Natural killer cell (primary cell): ENCODE data around the gene RELT. TPM values are rescaled to one million over a fixed set of nuclear protein-coding genes. Genes with fewer than 3 reads are reported as not detected.

ENCODE experiments used
- ATAC-seq, 3 donors: fragments of 150-1000 bp in 2 of 3; fragments of 200-7000 bp in 1 of 3; cut with Tn5 transposase; 1 replicate in 1 of 3; 2 replicates in 2 of 3; pipeline ENCODE4 v1.10.0; 2021; ENCODE audit warnings: mild to moderate bottlenecking in 2 of 3, moderate library complexity in 2 of 3
- DNase-seq, 2 donors: peaks; one replicate each; pipeline versions ENCODE4 v3.0.0 to v3.0.0-alpha.2; 2013 to 2021; ENCODE audit warnings: mixed read lengths in 1 of 2
- H3K27ac ChIP-seq: one replicate; pipeline ENCODE4 v1.5.1; 2013; ENCODE audit warnings: mild to moderate bottlenecking, low read length
- H3K27me3 ChIP-seq: one replicate; pipeline ENCODE4 v1.6.1; 2013; ENCODE audit warnings: low read length; ENCODE audit not compliant: control insufficient read depth, insufficient read depth
- H3K36me3 ChIP-seq: one replicate; pipeline ENCODE4 v1.6.1; 2013; ENCODE audit warnings: low read length; ENCODE audit not compliant: control insufficient read depth, insufficient read depth
- H3K4me1 ChIP-seq: one replicate; pipeline ENCODE4 v1.6.1; 2013; ENCODE audit warnings: low read length; ENCODE audit not compliant: control insufficient read depth, insufficient read depth
- H3K4me3 ChIP-seq: one replicate; pipeline ENCODE4 v1.5.1; 2013; ENCODE audit warnings: low read length
- H3K9me3 ChIP-seq: one replicate; pipeline ENCODE4 v1.6.1; 2013; ENCODE audit warnings: low read length; ENCODE audit not compliant: control insufficient read depth, insufficient read depth
- H3K27ac Mint-ChIP-seq, 2 donors: one replicate each; pipeline ENCODE4 v1.8.0; 2022; ENCODE audit warnings: mild to moderate bottlenecking in 2 of 2, mixed read lengths in 2 of 2, moderate library complexity in 1 of 2
- H3K27me3 Mint-ChIP-seq, 2 donors: one replicate each; pipeline ENCODE4 v1.8.0; 2022; ENCODE audit warnings: low read depth in 2 of 2, mixed read lengths in 2 of 2
- H3K36me3 Mint-ChIP-seq: one replicate; pipeline ENCODE4 v1.8.0; 2022; ENCODE audit warnings: mixed read lengths
- H3K4me1 Mint-ChIP-seq, 2 donors: one replicate each; pipeline ENCODE4 v1.8.0; 2022; ENCODE audit warnings: mixed read lengths in 2 of 2
- H3K4me3 Mint-ChIP-seq: one replicate; pipeline ENCODE4 v1.8.0; 2022; ENCODE audit warnings: mild to moderate bottlenecking, moderate library complexity, mixed read lengths
- H3K9me3 Mint-ChIP-seq, 2 donors: one replicate each; pipeline ENCODE4 v1.8.0; 2022; ENCODE audit warnings: mixed read lengths in 2 of 2
- CTCF ChIP-seq: fragments of 200-600 bp; IDR thresholded peaks from one replicate; pipeline ENCODE4 v1.8.0; 2022; ENCODE audit warnings: antibody characterized with exemption
- WGBS: methylation state at CpG from one replicate; pipeline ENCODE4 v1.1.7; 2013; ENCODE audit warnings: missing lambda C conversion rate; ENCODE audit not compliant: insufficient coverage; 5-methylcytosine and 5-hydroxymethylcytosine counted together
- intact Hi-C: fragments of 100-400 bp; cut with micrococcal nuclease; formaldehyde crosslinking; loops from one replicate; pipeline ENCODE4 v1.14.2; 2022
- total RNA-seq, 4 donors: library from RNA; stranded (reverse); fragments of 120-200 nt in 1 of 4; gene quantifications; one replicate each; pipeline versions ENCODE4 v1.2.3 to v1.2.4, GENCODE V29; 2013 to 2022

RELT gene
- total RNA-seq, 3 donors from 2014 or later (not counting 1 experiment from before 2014, with no cell fraction given): 132 to 264 (median 151) TPM

GRCh38 chr11:73400293-73400692 is 24.1 kb downstream of the RELT start:
- Mint-ChIP-seq H3K4me1 (peaks cover 0 to 20% of the 10 kb centered on the region in 2 donors), H3K36me3 (no peaks in the 10 kb centered on the region), H3K9me3 (no peaks in the 10 kb centered on the region), H3K4me3 (no peak overlapping the region), H3K27ac (peak overlapping the region; percentile 23 to 81), H3K27me3 (no peaks in the 10 kb centered on the region)
- peaks cover 9% of the 10 kb centered on the region for H3K36me3 ChIP-seq
- no peak for TF ChIP-seq CTCF
- no peaks in the 10 kb centered on the region for H3K4me1 ChIP-seq
- no peaks in the 10 kb centered on the region for H3K9me3 ChIP-seq
- H3K27ac ChIP-seq: no peak overlapping the region
- intact Hi-C loops: no loop called here
- ATAC-seq (no peak), DNase-seq (no peak)
- WGBS: 98% methylated on average over 6 of the region's 6 CpGs
- no peaks in the 10 kb centered on the region for H3K27me3 ChIP-seq
- H3K4me3 ChIP-seq: no peak overlapping the region

GRCh38 chr11:73401217-73401923 is 25.2 kb downstream of the RELT start:
- H3K4me3 Mint-ChIP-seq: no peak overlapping the region
- ATAC-seq (no peak), DNase-seq (no peak)
- H3K27me3 Mint-ChIP-seq: no peaks in the 10 kb centered on the region
- Histone ChIP-seq H3K4me3 (no peak overlapping the region), H3K36me3 (peaks cover 18% of the 10 kb centered on the region), H3K27ac (no peak overlapping the region), H3K27me3 (no peaks in the 10 kb centered on the region), H3K4me1 (no peaks in the 10 kb centered on the region), H3K9me3 (no peaks in the 10 kb centered on the region)
- WGBS: 96% methylated on average over 3 of the region's 3 CpGs
- H3K4me1 Mint-ChIP-seq: peaks cover 0 to 20% of the 10 kb centered on the region in 2 donors
- no peaks in the 10 kb centered on the region for H3K9me3 Mint-ChIP-seq
- H3K36me3 Mint-ChIP-seq: no peaks in the 10 kb centered on the region
- H3K27ac Mint-ChIP-seq: peak overlapping the region; percentile 23 to 81
- intact Hi-C loops: no loop called here
- TF ChIP-seq CTCF: no peak

GRCh38 chr11:73401924-73402833 is 26.0 kb downstream of the RELT start:
- H3K36me3 ChIP-seq: peaks cover 20% of the 10 kb centered on the region
- WGBS: 95% methylated on average over 15 of the region's 15 CpGs
- no peaks in the 10 kb centered on the region for H3K27me3 ChIP-seq
- no peaks in the 10 kb centered on the region for H3K9me3 ChIP-seq
- TF ChIP-seq CTCF: no peak
- no peak overlapping the region for H3K4me3 ChIP-seq
- Mint-ChIP-seq H3K36me3 (no peaks in the 10 kb centered on the region), H3K27ac (peak overlapping the region in 1 of 2 donors; percentile 61), H3K27me3 (no peaks in the 10 kb centered on the region), H3K4me1 (peaks cover 0 to 13% of the 10 kb centered on the region in 2 donors), H3K9me3 (no peaks in the 10 kb centered on the region), H3K4me3 (no peak overlapping the region)
- H3K4me1 ChIP-seq: no peaks in the 10 kb centered on the region
- no peak for DNase-seq
- ATAC-seq: no peak
- H3K27ac ChIP-seq: no peak overlapping the region
- intact Hi-C loops: no loop called here
